Gastroesophageal sphincter (tissue), 4 donors: Measurements from ENCODE around the gene ADAMTSL3. TPM values are rescaled to one million over a fixed set of nuclear protein-coding genes. Genes with fewer than 3 reads are reported as not detected.

Experiments
- ATAC-seq: fragments of 150-250 bp; one replicate; pipeline ENCODE4 v1.9.1; 2016; ENCODE audit warnings: mild to moderate bottlenecking, moderate library complexity
- H3K27ac ChIP-seq, 4 donors: fragments of 200-600 bp; sonication (generic) in 3 of 4; 1 replicate in 3 of 4; 2 replicates in 1 of 4; pipeline ENCODE4 v1.5.1; 2016 to 2019
- H3K27me3 ChIP-seq: fragments of 200-600 bp; sonication (generic); one replicate; pipeline ENCODE4 v1.5.1; 2019
- H3K36me3 ChIP-seq, 2 donors: fragments of 200-600 bp; sonication (generic); one replicate each; pipeline ENCODE4 v1.5.1; 2019; ENCODE audit warnings: control low read depth in 1 of 2
- H3K4me1 ChIP-seq, 3 donors: fragments of 200-600 bp; sonication (generic); 1 replicate in 2 of 3; 2 replicates in 1 of 3; pipeline ENCODE4 v1.5.1; 2016 to 2019; ENCODE audit warnings: control low read depth in 2 of 3
- H3K4me3 ChIP-seq, 2 donors: fragments of 200-600 bp; sonication (generic); one replicate each; pipeline ENCODE4 v1.5.1; 2019; ENCODE audit warnings: mild to moderate bottlenecking in 1 of 2, moderate library complexity in 1 of 2
- H3K9me3 ChIP-seq, 3 donors: fragments of 200-600 bp; sonication (generic); one replicate each; pipeline ENCODE4 v1.5.1; 2017 to 2019; ENCODE audit warnings: control low read depth in 2 of 3
- CTCF ChIP-seq, 4 experiments: fragments of 200-600 bp in 2 of 4; fragments of 450-650 bp in 2 of 4; sonication (generic) in 1 of 4; IDR thresholded peaks; one replicate each; pipeline ENCODE4 v1.5.1; 2017 to 2019; ENCODE audit warnings: antibody characterized with exemption in 4 of 4, mild to moderate bottlenecking in 2 of 4, moderate library complexity in 2 of 4
- EP300 ChIP-seq: sonication (generic); formaldehyde crosslinking; IDR thresholded peaks from one replicate; pipeline ENCODE4 v1.6.1; 2017; ENCODE audit warnings: antibody characterized with exemption, mild to moderate bottlenecking
- POLR2A ChIP-seq, 2 donors: fragments of 450-650 bp; IDR thresholded peaks; one replicate each; pipeline ENCODE4 v1.6.1; 2017; ENCODE audit warnings: antibody characterized with exemption in 2 of 2, mild to moderate bottlenecking in 2 of 2, moderate library complexity in 1 of 2
- POLR2AphosphoS5 ChIP-seq: sonication (generic); formaldehyde crosslinking; IDR thresholded peaks from one replicate; pipeline ENCODE4 v1.6.1; 2017; ENCODE audit warnings: antibody characterized with exemption
- WGBS, 2 donors: methylation state at CpG; one replicate each; pipeline ENCODE4 v1.1.5; 2018; ENCODE audit warnings: low coverage in 1 of 2; 5-methylcytosine and 5-hydroxymethylcytosine counted together
- total RNA-seq, 4 donors: library from RNA; depleted of rRNA; stranded (reverse); fragments of >200 nt; gene quantifications; one replicate each; pipeline ENCODE4 v1.1.0, GENCODE V29; 2016

ADAMTSL3 gene
- total RNA-seq, 4 donors from 2014 or later: 19.4 to 35.9 (median 24.1) TPM

GRCh38 chr15:83692746-83693581 is 39.0 kb downstream of the ADAMTSL3 start:
- peak overlapping the region; percentile 77 to 80 (median 79) for H3K27ac ChIP-seq
- H3K27me3 ChIP-seq: no peaks in the 10 kb centered on the region
- H3K36me3 ChIP-seq: no peaks in the 10 kb centered on the region
- 19 to 21% methylated on average over 7 to 8 of the region's 10 CpGs for WGBS, 2 donors
- TF ChIP-seq CTCF (IDR thresholded peaks at IDR 0.05): no peak
- TF ChIP-seq EP300: no peak
- no peak for TF ChIP-seq POLR2A (IDR thresholded peaks at IDR 0.05)
- TF ChIP-seq POLR2AphosphoS5: peak; percentile 83
- ATAC-seq: no peak
- H3K4me1 ChIP-seq: peaks cover 3 to 56% (median 13%) of the 10 kb centered on the region in 3 donors
- no peaks in the 10 kb centered on the region for H3K9me3 ChIP-seq
- peak overlapping the region in 1 of 2 donors; percentile 19 for H3K4me3 ChIP-seq

GRCh38 chr15:83694015-83694414 is 40.1 kb downstream of the ADAMTSL3 start:
- H3K4me1 ChIP-seq: peaks cover 3 to 62% (median 13%) of the 10 kb centered on the region in 3 donors
- 16 to 29% methylated on average over 7 to 9 of the region's 9 CpGs for WGBS, 2 donors

DNA sequence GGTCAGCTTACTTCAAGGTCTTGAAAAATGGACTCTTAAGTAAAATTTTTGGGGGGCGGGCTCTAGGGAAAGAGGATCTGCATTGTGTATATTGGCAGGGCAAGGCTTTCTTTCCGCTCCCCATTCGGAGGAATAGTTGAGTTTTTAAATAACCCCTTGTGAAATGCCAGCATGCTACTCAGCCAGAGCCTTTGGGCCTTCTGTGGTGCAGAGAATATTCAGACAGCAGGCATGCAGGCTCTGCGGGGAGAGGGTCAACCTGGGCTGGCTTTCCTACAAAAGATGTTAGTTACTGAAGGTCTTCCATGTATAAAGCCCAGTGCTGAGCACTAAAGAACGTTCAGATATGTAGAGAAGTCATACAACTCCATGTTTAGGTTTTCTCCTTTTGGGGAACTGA is 40.6 kb downstream of the ADAMTSL3 start:
- Histone ChIP-seq H3K36me3 (no peaks in the 10 kb centered on the region), H3K27me3 (no peaks in the 10 kb centered on the region), H3K4me3 (peak overlapping the region in 1 of 2 donors; percentile 14), H3K4me1 (peaks cover 3 to 62% (median 13%) of the 10 kb centered on the region in 3 donors), H3K27ac (peak overlapping the region; percentile 77 to 80 (median 79)), H3K9me3 (no peaks in the 10 kb centered on the region)
- TF ChIP-seq EP300: no peak
- TF ChIP-seq CTCF (IDR thresholded peaks at IDR 0.05): no peak
- no peak for TF ChIP-seq POLR2A (IDR thresholded peaks at IDR 0.05)
- TF ChIP-seq POLR2AphosphoS5: no peak
- WGBS, 2 donors: 9 to 31% methylated on average over 5 of the region's 5 CpGs
- peak; percentile 29 for ATAC-seq

More at GRCh38 chr15:83694015-83694414, 40.1 kb downstream of the ADAMTSL3 start:
- TF ChIP-seq POLR2AphosphoS5: peak; percentile 83
- no peak for TF ChIP-seq POLR2A (IDR thresholded peaks at IDR 0.05)
- no peak for TF ChIP-seq EP300
- TF ChIP-seq CTCF (IDR thresholded peaks at IDR 0.05): no peak
- Histone ChIP-seq H3K27ac (peak overlapping the region; percentile 77 to 80 (median 79)), H3K36me3 (no peaks in the 10 kb centered on the region), H3K9me3 (no peaks in the 10 kb centered on the region), H3K27me3 (no peaks in the 10 kb centered on the region), H3K4me3 (peak overlapping the region in 1 of 2 donors; percentile 14)
- peak; percentile 61 for ATAC-seq

GRCh38 chr15:83695246-83695645 is 41.3 kb downstream of the ADAMTSL3 start:
- H3K27ac ChIP-seq: peak overlapping the region in 3 of 4 donors; percentile 77 to 80 (median 78)
- peaks cover 3 to 62% (median 13%) of the 10 kb centered on the region in 3 donors for H3K4me1 ChIP-seq
- no peaks in the 10 kb centered on the region for H3K36me3 ChIP-seq
- whole genome bisulfite sequencing, 2 donors: 7 to 32% methylated on average over 3 of the region's 3 CpGs
- no peak for TF ChIP-seq EP300
- peak; percentile 38 for TF ChIP-seq POLR2AphosphoS5
- no peaks in the 10 kb centered on the region for H3K27me3 ChIP-seq
- H3K4me3 ChIP-seq: no peak overlapping the region
- ATAC-seq: no peak
- no peaks in the 10 kb centered on the region for H3K9me3 ChIP-seq

DNA sequence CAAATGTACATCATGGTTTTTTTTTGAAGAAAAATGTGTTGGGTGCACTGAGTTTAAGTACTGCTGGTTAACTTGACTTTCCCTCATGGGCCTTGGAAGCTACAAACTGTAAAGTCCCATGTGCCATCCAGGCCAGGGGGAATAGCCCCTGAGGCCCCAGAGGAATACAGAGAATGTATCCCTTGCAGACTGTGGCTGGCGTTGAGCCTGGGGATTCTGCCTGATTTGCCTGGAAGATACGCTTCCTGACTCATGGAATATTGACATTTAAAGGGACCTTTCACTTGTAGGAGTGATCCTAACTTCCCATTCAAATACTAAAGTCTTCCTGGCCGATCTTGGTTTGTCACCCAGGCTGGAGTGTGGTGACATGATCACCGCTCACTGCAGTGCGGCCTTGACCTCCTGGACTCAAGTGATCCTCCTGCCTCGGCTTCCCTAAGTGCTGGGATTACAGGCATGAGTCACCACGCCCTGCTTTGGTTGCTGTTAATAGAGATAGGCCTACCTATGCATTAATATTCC is 42.0 kb downstream of the ADAMTSL3 start:
- Histone ChIP-seq H3K9me3 (no peaks in the 10 kb centered on the region), H3K4me3 (no peak overlapping the region), H3K36me3 (no peaks in the 10 kb centered on the region), H3K27me3 (no peaks in the 10 kb centered on the region), H3K27ac (peak overlapping the region in 3 of 4 donors; percentile 3 to 80 (median 77)), H3K4me1 (peaks cover 3 to 62% (median 13%) of the 10 kb centered on the region in 3 donors)
- no peak for TF ChIP-seq POLR2A (IDR thresholded peaks at IDR 0.05)
- no peak for TF ChIP-seq CTCF (IDR thresholded peaks at IDR 0.05)
- TF ChIP-seq POLR2AphosphoS5: no peak
- TF ChIP-seq EP300: no peak
- ATAC-seq: no peak
- 80 to 81% methylated on average over 3 to 6 of the region's 7 CpGs for WGBS, 2 donors
